ENCODE data around the gene TOP3B. TPM values are rescaled to one million over a fixed set of nuclear protein-coding genes. Genes with fewer than 3 reads are reported as not detected.

The TOP3B gene
- total RNA-seq, 1 donor from 2014 or later = 53.9 TPM

DNA sequence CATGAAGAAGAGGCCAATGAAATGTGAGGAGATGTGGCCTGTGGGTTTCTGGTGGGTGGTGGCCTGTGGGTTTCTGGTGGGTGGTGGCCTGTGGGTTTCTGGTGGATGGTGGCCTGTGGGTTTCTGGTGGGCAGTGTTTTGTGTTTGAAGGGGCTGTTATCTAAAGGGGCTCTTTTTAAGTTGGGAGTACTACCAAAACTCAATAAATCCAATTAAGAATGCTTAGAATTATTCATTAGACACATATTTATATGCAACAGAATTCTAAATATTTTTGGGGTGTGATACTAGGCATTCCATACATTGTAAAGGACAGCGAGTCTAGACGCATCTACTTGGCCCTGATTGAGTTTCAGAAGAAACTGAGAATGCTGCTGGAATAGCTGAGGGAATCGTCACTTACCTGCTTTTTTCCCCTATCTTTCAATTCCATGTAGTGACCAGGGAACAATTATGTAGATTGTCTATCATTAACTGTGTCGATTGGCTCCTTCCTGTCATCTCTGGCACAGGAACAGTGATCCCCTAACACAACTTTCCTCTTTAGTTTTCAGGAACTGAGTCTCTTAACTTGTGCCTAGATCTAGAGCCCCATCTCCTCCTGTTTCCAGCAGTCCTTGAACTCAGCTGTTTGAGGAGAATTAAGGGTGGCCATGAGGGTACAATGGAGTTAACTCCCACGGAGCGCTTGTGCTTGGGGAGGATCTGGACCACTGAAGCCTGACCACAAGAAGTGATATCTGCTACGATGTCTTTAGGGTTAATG lies 37.3 kb upstream of the TOP3B start:
- Histone ChIP-seq H3K36me3 (no peaks in the 10 kb centered on the region), H3K4me1 (no peaks in the 10 kb centered on the region), H3F3A (ENCODE audit: low read depth) (no peaks in the 10 kb centered on the region), H4K20me1 (ENCODE audit: low read depth) (no peaks in the 10 kb centered on the region), H2AFZ (replicated peaks) (no peak overlapping the region), H3K4me2 (no peak overlapping the region), H3K27me3 (peaks cover 100% of the 10 kb centered on the region), H3K4me3 (no peak overlapping the region), H3K9me3 (ENCODE audit: low read depth) (no peaks in the 10 kb centered on the region), H3K9ac (no peak overlapping the region), H3K79me2 (ENCODE audit: low read depth) (no peaks in the 10 kb centered on the region), H3K27ac (no peak overlapping the region)
- no peak for TF ChIP-seq EZH2phosphoT487 (IDR thresholded peaks at IDR 0.05)
- TF ChIP-seq, protein P1, sequence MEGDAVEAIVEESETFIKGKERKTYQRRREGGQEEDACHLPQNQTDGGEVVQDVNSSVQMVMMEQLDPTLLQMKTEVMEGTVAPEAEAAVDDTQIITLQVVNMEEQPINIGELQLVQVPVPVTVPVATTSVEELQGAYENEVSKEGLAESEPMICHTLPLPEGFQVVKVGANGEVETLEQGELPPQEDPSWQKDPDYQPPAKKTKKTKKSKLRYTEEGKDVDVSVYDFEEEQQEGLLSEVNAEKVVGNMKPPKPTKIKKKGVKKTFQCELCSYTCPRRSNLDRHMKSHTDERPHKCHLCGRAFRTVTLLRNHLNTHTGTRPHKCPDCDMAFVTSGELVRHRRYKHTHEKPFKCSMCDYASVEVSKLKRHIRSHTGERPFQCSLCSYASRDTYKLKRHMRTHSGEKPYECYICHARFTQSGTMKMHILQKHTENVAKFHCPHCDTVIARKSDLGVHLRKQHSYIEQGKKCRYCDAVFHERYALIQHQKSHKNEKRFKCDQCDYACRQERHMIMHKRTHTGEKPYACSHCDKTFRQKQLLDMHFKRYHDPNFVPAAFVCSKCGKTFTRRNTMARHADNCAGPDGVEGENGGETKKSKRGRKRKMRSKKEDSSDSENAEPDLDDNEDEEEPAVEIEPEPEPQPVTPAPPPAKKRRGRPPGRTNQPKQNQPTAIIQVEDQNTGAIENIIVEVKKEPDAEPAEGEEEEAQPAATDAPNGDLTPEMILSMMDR (IDR thresholded peaks at IDR 0.05) = no peak
- no peak for TF ChIP-seq EZH2 (IDR thresholded peaks at IDR 0.05)
- Mint-ChIP-seq H3K4me1 (peaks cover 5% of the 10 kb centered on the region), H3K9me3 (no peaks in the 10 kb centered on the region), H3K27me3 (ENCODE audit: insufficient read depth, low read depth) (peaks cover 4% of the 10 kb centered on the region), H3K4me3 (no peak overlapping the region), H3K27ac (no peak overlapping the region), H3K36me3 (no peaks in the 10 kb centered on the region)
- no peak for DNase-seq (ENCODE audit: low spot score)

DNA sequence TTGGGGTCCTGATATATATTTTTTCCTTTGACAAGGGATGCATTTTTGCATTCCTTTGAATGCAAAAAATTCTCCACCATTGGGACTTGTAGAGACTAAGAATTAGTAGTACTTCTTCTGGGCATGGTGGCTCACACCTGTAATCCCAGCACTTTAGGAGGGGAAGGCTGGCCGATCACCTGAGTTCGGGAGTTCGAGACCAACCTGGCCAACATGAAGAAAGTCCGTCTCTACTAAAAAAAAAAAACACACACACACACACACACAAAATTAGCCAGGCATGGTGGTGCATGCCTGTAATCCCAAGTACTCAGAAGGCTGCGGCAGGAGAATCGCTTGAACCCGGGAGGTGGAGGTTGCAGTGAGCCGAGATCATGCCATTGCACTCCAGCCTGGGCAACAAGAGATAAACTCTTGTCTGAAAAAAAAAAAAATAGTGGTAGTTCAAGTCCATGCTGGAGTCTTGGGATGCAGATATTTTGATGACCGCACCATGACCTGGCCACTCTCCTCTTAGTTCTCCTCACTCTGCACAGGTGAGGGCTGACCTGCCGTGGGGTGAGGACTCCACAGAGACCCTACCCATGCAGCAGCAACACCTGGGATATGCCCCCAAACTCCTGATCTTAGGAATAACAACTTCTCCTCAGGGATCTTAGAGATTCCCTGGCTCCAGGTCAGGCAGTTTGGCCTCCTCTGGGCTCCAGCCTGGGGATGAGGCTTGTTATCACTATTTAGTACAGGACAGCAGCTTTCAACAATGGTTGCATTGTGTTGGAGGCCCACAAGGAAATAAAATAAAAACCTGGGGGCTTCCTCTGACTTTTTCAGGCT lies 36.5 kb upstream of the TOP3B start:
- TF ChIP-seq, protein P1 (IDR thresholded peaks at IDR 0.05) = no peak
- no peak for TF ChIP-seq EZH2phosphoT487 (IDR thresholded peaks at IDR 0.05)
- no peak for TF ChIP-seq EZH2 (IDR thresholded peaks at IDR 0.05)
- H3K27ac ChIP-seq = no peak overlapping the region

DNA sequence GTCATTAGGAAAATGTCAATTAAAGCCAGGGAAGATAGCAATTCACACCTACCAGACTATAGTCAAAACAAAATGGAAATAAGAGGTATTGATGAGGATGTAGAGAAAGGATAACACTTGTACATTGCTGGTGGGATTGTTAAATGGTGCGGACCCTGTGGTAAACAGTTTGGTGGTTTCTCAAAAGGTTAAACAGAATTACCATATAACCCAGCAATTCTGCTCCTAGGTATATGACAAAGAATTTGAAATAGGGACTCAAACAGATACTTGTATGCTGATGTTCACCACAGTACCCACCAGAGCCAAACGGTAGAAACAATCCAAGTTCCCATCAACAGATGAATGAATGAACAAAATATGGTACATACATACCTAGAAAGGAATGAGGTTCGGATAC lies 33.0 kb upstream of the TOP3B start:
- no peaks in the 10 kb centered on the region for H3F3A ChIP-seq (ENCODE audit: low read depth)
- no peaks in the 10 kb centered on the region for H4K20me1 ChIP-seq (ENCODE audit: low read depth)
- Mint-ChIP-seq H3K36me3 (no peaks in the 10 kb centered on the region), H3K27me3 (ENCODE audit: insufficient read depth, low read depth) (peaks cover 3% of the 10 kb centered on the region), H3K9me3 (peaks cover 5% of the 10 kb centered on the region), H3K27ac (no peak overlapping the region), H3K4me3 (no peak overlapping the region), H3K4me1 (no peaks in the 10 kb centered on the region)
- no peak overlapping the region for H3K4me3 ChIP-seq
- H3K4me1 ChIP-seq = no peaks in the 10 kb centered on the region
- TF ChIP-seq EZH2 (IDR thresholded peaks at IDR 0.05) = no peak
- no peak for TF ChIP-seq EZH2phosphoT487 (IDR thresholded peaks at IDR 0.05)
- TF ChIP-seq, protein P1 (IDR thresholded peaks at IDR 0.05) = no peak
- H3K36me3 ChIP-seq = no peaks in the 10 kb centered on the region
- DNase-seq (ENCODE audit: low spot score) = no peak
- H3K27me3 ChIP-seq = peaks cover 100% of the 10 kb centered on the region
- H3K4me2 ChIP-seq = no peak overlapping the region
- H3K79me2 ChIP-seq (ENCODE audit: low read depth) = no peaks in the 10 kb centered on the region
- H2AFZ ChIP-seq (replicated peaks) = no peak overlapping the region
- H3K9ac ChIP-seq = no peak overlapping the region
- no peak overlapping the region for H3K27ac ChIP-seq
- no peaks in the 10 kb centered on the region for H3K9me3 ChIP-seq (ENCODE audit: low read depth)

More for the DNA sequence above, 36.5 kb upstream of the TOP3B start:
- H3K4me3 Mint-ChIP-seq = no peak overlapping the region
- Histone ChIP-seq H2AFZ (replicated peaks) (no peak overlapping the region), H3K4me3 (no peak overlapping the region), H3K27me3 (peaks cover 100% of the 10 kb centered on the region), H3K4me2 (no peak overlapping the region), H3K9ac (no peak overlapping the region), H3K36me3 (no peaks in the 10 kb centered on the region), H4K20me1 (ENCODE audit: low read depth) (no peaks in the 10 kb centered on the region), H3K79me2 (ENCODE audit: low read depth) (no peaks in the 10 kb centered on the region), H3K4me1 (no peaks in the 10 kb centered on the region), H3F3A (ENCODE audit: low read depth) (no peaks in the 10 kb centered on the region), H3K9me3 (ENCODE audit: low read depth) (no peaks in the 10 kb centered on the region)
- no peaks in the 10 kb centered on the region for H3K36me3 Mint-ChIP-seq
- no peak overlapping the region for H3K27ac Mint-ChIP-seq
- peaks cover 5% of the 10 kb centered on the region for H3K4me1 Mint-ChIP-seq
- H3K27me3 Mint-ChIP-seq (ENCODE audit: insufficient read depth, low read depth) = peaks cover 4% of the 10 kb centered on the region
- no peaks in the 10 kb centered on the region for H3K9me3 Mint-ChIP-seq
- no peak for DNase-seq (ENCODE audit: low spot score)

Measured in neural progenitor cell (in vitro differentiated cells).